ENCODE measurements around the gene MLYCD.

DNA sequence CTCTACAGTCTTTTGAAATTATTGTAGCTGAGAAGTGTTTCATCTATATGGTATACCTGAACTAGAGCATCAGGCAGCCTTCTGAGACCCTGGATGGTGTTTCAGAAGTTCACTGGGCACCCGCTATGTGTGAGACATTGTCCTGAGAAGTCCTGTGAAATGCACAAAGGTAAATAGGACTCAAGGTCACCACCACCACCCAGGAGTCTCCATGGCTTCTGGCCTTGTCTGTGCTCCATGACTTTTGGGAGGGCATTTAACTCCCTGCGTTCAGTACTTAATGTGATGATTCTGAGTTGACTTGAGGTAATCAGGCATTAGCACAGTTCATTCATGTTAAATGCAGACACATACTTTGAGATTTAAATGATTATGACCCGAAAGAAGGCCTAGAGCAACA is 1.1 kb downstream of the MLYCD start:
- TF ChIP-seq, protein P1, sequence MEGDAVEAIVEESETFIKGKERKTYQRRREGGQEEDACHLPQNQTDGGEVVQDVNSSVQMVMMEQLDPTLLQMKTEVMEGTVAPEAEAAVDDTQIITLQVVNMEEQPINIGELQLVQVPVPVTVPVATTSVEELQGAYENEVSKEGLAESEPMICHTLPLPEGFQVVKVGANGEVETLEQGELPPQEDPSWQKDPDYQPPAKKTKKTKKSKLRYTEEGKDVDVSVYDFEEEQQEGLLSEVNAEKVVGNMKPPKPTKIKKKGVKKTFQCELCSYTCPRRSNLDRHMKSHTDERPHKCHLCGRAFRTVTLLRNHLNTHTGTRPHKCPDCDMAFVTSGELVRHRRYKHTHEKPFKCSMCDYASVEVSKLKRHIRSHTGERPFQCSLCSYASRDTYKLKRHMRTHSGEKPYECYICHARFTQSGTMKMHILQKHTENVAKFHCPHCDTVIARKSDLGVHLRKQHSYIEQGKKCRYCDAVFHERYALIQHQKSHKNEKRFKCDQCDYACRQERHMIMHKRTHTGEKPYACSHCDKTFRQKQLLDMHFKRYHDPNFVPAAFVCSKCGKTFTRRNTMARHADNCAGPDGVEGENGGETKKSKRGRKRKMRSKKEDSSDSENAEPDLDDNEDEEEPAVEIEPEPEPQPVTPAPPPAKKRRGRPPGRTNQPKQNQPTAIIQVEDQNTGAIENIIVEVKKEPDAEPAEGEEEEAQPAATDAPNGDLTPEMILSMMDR (IDR thresholded peaks at IDR 0.05; ENCODE audit: low read length): no peak
- TF ChIP-seq EZH2 (optimal IDR thresholded peaks at IDR 0.05; ENCODE audit: low read depth, low read length) (no peak), EZH2phosphoT487 (IDR thresholded peaks at IDR 0.05; ENCODE audit: low read length) (no peak)

Measured in MM.1S (cell line).